NCI-H146 treated with DMSO at 0.1 percent for 48 hours (cell line): ENCODE results near the gene WIPF3.

ENCODE experiments used
- DNase-seq: peaks from one replicate; lab custom pipeline; 2025; ENCODE audit not compliant: unreplicated experiment; lab: John Stamatoyannopoulos, UW

The WIPF3 gene

GRCh38 chr7:29843726-29844125 is 37.4 kb downstream of the WIPF3 start:
- peak; percentile 7 for DNase-seq

GRCh38 chr7:29844559-29844958 is 38.3 kb downstream of the WIPF3 start:
- no peak for DNase-seq

GRCh38 chr7:29847496-29847895 is 41.2 kb downstream of the WIPF3 start:
- DNase-seq, result no peak

GRCh38 chr7:29847916-29848315 is 41.6 kb downstream of the WIPF3 start:
- DNase-seq, result no peak

GRCh38 chr7:29848941-29849340 is 42.6 kb downstream of the WIPF3 start:
- DNase-seq, result no peak

- DNase-seq, result no peak
These were observed 45.2 kb downstream of the WIPF3 start for GRCh38 chr7:29851487-29851886.

GRCh38 chr7:29852457-29852856 is 46.1 kb downstream of the WIPF3 start:
- DNase-seq, result no peak

- DNase-seq, result no peak
These were observed 46.8 kb downstream of the WIPF3 start for GRCh38 chr7:29853072-29853471.

- no peak for DNase-seq
These were observed 47.5 kb downstream of the WIPF3 start for GRCh38 chr7:29853789-29854188.

- DNase-seq, result no peak
These were observed 48.1 kb downstream of the WIPF3 start for GRCh38 chr7:29854257-29854938.

GRCh38 chr7:29857654-29858053 is 51.3 kb downstream of the WIPF3 start:
- no peak for DNase-seq

GRCh38 chr7:29858191-29858951 is 52.1 kb downstream of the WIPF3 start:
- DNase-seq, result no peak

GRCh38 chr7:29859104-29859503 is 52.8 kb downstream of the WIPF3 start:
- DNase-seq, result no peak

GRCh38 chr7:29859524-29860185 is 53.3 kb downstream of the WIPF3 start:
- DNase-seq, result no peak

GRCh38 chr7:29860186-29860585 is 53.9 kb downstream of the WIPF3 start:
- no peak for DNase-seq

- DNase-seq, result no peak
These were observed 55.6 kb downstream of the WIPF3 start for GRCh38 chr7:29861884-29862283.

- DNase-seq, result no peak
These were observed 58.3 kb downstream of the WIPF3 start for GRCh38 chr7:29864656-29865055.

- no peak for DNase-seq
These were observed 59.2 kb downstream of the WIPF3 start for GRCh38 chr7:29865526-29865925.

- no peak for DNase-seq
These were observed 60.2 kb downstream of the WIPF3 start for GRCh38 chr7:29866490-29866930.

- no peak for DNase-seq
These were observed 65.6 kb downstream of the WIPF3 start for GRCh38 chr7:29871787-29872398.

- DNase-seq, result no peak
These were observed 67.5 kb downstream of the WIPF3 start for GRCh38 chr7:29873644-29874294.
